ENCODE results near the gene FHL2. TPM values are rescaled to one million over a fixed set of nuclear protein-coding genes. Genes with fewer than 3 reads are reported as not detected.

FHL2 gene
- total and polyA plus RNA-seq, 9 of the 15 experiments (the other 6 are each of a cell fraction or from before 2014, with no cell fraction given) = 7.5 to 33.1 (median 23.9) TPM

- no peak for TF ChIP-seq ETS1 (conservative IDR thresholded peaks at IDR 0.05; ENCODE audit: control insufficient read depth, low read depth, low read length)
- TF ChIP-seq FOSL1 (tag; conservative IDR thresholded peaks at IDR 0.05) = no peak
- TF ChIP-seq ZNF280B (CRISPR knock-in tag; IDR thresholded peaks at IDR 0.05) = no peak
- no peak for TF ChIP-seq HMGN3 (IDR thresholded peaks at IDR 0.05; ENCODE audit: borderline replicate concordance, extremely low read depth, insufficient read length, low read depth, low read length)
- 0 out of 2 replicates have a peak, but pooled peaks have one; percentile 38 for TF ChIP-seq THAP12 (CRISPR knock-in tag; IDR thresholded peaks at IDR 0.05)
- no peak for TF ChIP-seq MCM2 (IDR thresholded peaks at IDR 0.05; ENCODE audit: low read depth)
- TF ChIP-seq BCLAF1 (IDR thresholded peaks at IDR 0.05; ENCODE audit: borderline replicate concordance in 1 of 2, control insufficient read depth in 1 of 2, low read depth in 2 of 2, low read length in 1 of 2) = no peak
- peak; percentile 33 for TF ChIP-seq DACH1 (IDR thresholded peaks at IDR 0.05; ENCODE audit: partially characterized antibody)
- peak; percentile 74 for TF ChIP-seq TCF3 (CRISPR knock-in tag; IDR thresholded peaks at IDR 0.05)
- no peak for TF ChIP-seq ZNF668 (CRISPR knock-in tag; IDR thresholded peaks at IDR 0.05)
- no peak for TF ChIP-seq ZNF143 (CRISPR knock-in tag; IDR thresholded peaks at IDR 0.05)
- peak; percentile 67 for TF ChIP-seq L3MBTL2 (IDR thresholded peaks at IDR 0.05)
- no peak for TF ChIP-seq CBX2 (IDR thresholded peaks at IDR 0.05; ENCODE audit: insufficient read depth, low read length, poor library complexity, severe bottlenecking)
- 0 out of 2 replicates have a peak, but pooled peaks have one; percentile 28 for TF ChIP-seq DPF2 (IDR thresholded peaks at IDR 0.05)
- TF ChIP-seq PHTF2 (CRISPR knock-in tag; IDR thresholded peaks at IDR 0.05) = no peak
- no peak for TF ChIP-seq STAG1 (CRISPR knock-in tag; IDR thresholded peaks at IDR 0.05; ENCODE audit: borderline replicate concordance)
- TF ChIP-seq HNRNPK (IDR thresholded peaks at IDR 0.05; ENCODE audit: low read depth, low read length, poor library complexity, severe bottlenecking) = no peak
- peak; percentile 95 for TF ChIP-seq MEIS2 (IDR thresholded peaks at IDR 0.05; ENCODE audit: partially characterized antibody)
- TF ChIP-seq RBM39 (optimal IDR thresholded peaks at IDR 0.05; ENCODE audit: low read depth, low read length) = no peak
These were observed 39.5 kb upstream of the FHL2 start (continued) for GRCh38 chr2:105438104-105438929.
